GM23338 (cell line): ENCODE measurements around the gene CUX1. TPM values are rescaled to one million over a fixed set of nuclear protein-coding genes. Genes with fewer than 3 reads are reported as not detected.
A peak's percentile ranks its signal among the peaks of the same experiment; 100 is the strongest.

Source experiments
- ATAC-seq: fragments of 200-7000 bp; cut with Tn5 transposase; 3 replicates; pipeline ENCODE4 v1.9.1; 2020
- DNase-seq: peaks from one replicate; pipeline ENCODE4 v3.0.0-alpha.2; 2015; ENCODE audit warnings: low spot score
- H2AFZ ChIP-seq: fragments of 200-600 bp; sonication (generic); 2 replicates; pipeline ENCODE4 v1.8.0; 2016; ENCODE audit warnings: antibody characterized with exemption, mild to moderate bottlenecking, moderate library complexity
- H3F3A ChIP-seq: fragments of 200-600 bp; sonication (generic); replicated peaks from 2 replicates; pipeline ENCODE4 v1.8.0; 2017; ENCODE audit warnings: antibody characterized with exemption, mixed run types, low read depth
- H3K27ac ChIP-seq: fragments of 200-600 bp; sonication (generic); 2 replicates; pipeline ENCODE4 v1.6.1; 2016; ENCODE audit warnings: low read depth
- H3K27me3 ChIP-seq: fragments of 200-600 bp; sonication (generic); 2 replicates; pipeline ENCODE4 v1.8.0; 2016; ENCODE audit warnings: mild to moderate bottlenecking, mixed run types, moderate library complexity; ENCODE audit not compliant: insufficient read depth
- H3K36me3 ChIP-seq: fragments of 200-600 bp; sonication (generic); 2 replicates; pipeline ENCODE4 v1.8.0; 2016; ENCODE audit warnings: mild to moderate bottlenecking; ENCODE audit not compliant: insufficient read depth
- H3K4me1 ChIP-seq: fragments of 200-600 bp; sonication (generic); 2 replicates; pipeline ENCODE4 v1.8.0; 2016; ENCODE audit warnings: mild to moderate bottlenecking, moderate library complexity; ENCODE audit not compliant: insufficient read depth
- H3K4me2 ChIP-seq: fragments of 200-600 bp; sonication (generic); 2 replicates; pipeline ENCODE4 v1.7.1; 2017; ENCODE audit warnings: mixed run types
- H3K4me3 ChIP-seq: fragments of 200-600 bp; sonication (generic); 2 replicates; pipeline ENCODE4 v1.6.1; 2016; ENCODE audit warnings: mixed run types
- H3K79me2 ChIP-seq: fragments of 200-600 bp; sonication (generic); replicated peaks from 2 replicates; pipeline ENCODE4 v1.8.0; 2017; ENCODE audit warnings: mild to moderate bottlenecking; ENCODE audit not compliant: insufficient read depth
- H3K9me2 ChIP-seq: fragments of 200-600 bp; sonication (generic); 2 replicates; pipeline ENCODE4 v1.8.0; 2017; ENCODE audit not compliant: insufficient read depth
- H4K20me1 ChIP-seq: fragments of 200-600 bp; sonication (generic); replicated peaks from 2 replicates; pipeline ENCODE4 v1.8.0; 2017; ENCODE audit warnings: mild to moderate bottlenecking; ENCODE audit not compliant: insufficient read depth
- H3K27ac Mint-ChIP-seq: 2 replicates; pipeline ENCODE4 v1.8.0; 2020; ENCODE audit warnings: inconsistent platforms, mild to moderate bottlenecking, moderate library complexity, mixed read lengths
- H3K27me3 Mint-ChIP-seq: 3 replicates; pipeline ENCODE4 v1.8.0; 2022; ENCODE audit warnings: low read depth, mild to moderate bottlenecking, moderate library complexity, mixed read lengths, inconsistent platforms; ENCODE audit not compliant: insufficient read depth, poor library complexity
- H3K36me3 Mint-ChIP-seq: 3 replicates; pipeline ENCODE4 v1.8.0; 2021; ENCODE audit warnings: low read depth, mild to moderate bottlenecking, inconsistent platforms, moderate library complexity, mixed read lengths
- H3K4me1 Mint-ChIP-seq: 3 replicates; pipeline ENCODE4 v1.8.0; 2020; ENCODE audit warnings: mild to moderate bottlenecking, inconsistent platforms, mixed read lengths
- H3K4me3 Mint-ChIP-seq: 3 replicates; pipeline ENCODE4 v1.8.0; 2021; ENCODE audit warnings: moderate library complexity, mild to moderate bottlenecking, inconsistent platforms, mixed read lengths
- H3K9me3 Mint-ChIP-seq: 3 replicates; pipeline ENCODE4 v1.8.0; 2020; ENCODE audit warnings: moderate library complexity, mild to moderate bottlenecking, inconsistent platforms, mixed read lengths
- CREB1 ChIP-seq: fragments of 250-450 bp; sonication (Bioruptor Pico); IDR thresholded peaks from 2 replicates; pipeline ENCODE4 v1.5.0; 2020; ENCODE audit warnings: low read depth, mild to moderate bottlenecking, moderate library complexity
- EZH2 ChIP-seq: fragments of 200-600 bp; sonication (generic); IDR thresholded peaks from one replicate; pipeline ENCODE4 v1.8.0; 2017; ENCODE audit warnings: antibody characterized with exemption, mild to moderate bottlenecking, low read depth; ENCODE audit not compliant: unreplicated experiment
- EZH2phosphoT487 ChIP-seq: fragments of 200-600 bp; sonication (generic); IDR thresholded peaks from one replicate; pipeline ENCODE4 v1.8.1; 2018; ENCODE audit warnings: antibody characterized with exemption; ENCODE audit not compliant: unreplicated experiment
- JUNB ChIP-seq: IDR thresholded peaks from one replicate; pipeline ENCODE4 v1.6.1; 2016; ENCODE audit warnings: antibody characterized with exemption; ENCODE audit not compliant: unreplicated experiment
- NANOG ChIP-seq: IDR thresholded peaks from 2 replicates; pipeline ENCODE4 v1.6.1; 2016; ENCODE audit warnings: antibody characterized with exemption, borderline replicate concordance
- POLR2AphosphoS5 ChIP-seq: IDR thresholded peaks from 2 replicates; pipeline ENCODE4 v1.6.1; 2016; ENCODE audit warnings: antibody characterized with exemption, low read depth
- STAT1 ChIP-seq: IDR thresholded peaks from one replicate; pipeline ENCODE4 v1.6.1; 2016; ENCODE audit warnings: antibody characterized with exemption; ENCODE audit not compliant: unreplicated experiment
- ZNF114 ChIP-seq: fragments of 250-450 bp; sonication (Bioruptor Pico); IDR thresholded peaks from 2 replicates; pipeline ENCODE4 v1.5.0; 2020; ENCODE audit warnings: mild to moderate bottlenecking, moderate library complexity
- ZNF331 ChIP-seq: fragments of 250-450 bp; sonication (Bioruptor Pico); IDR thresholded peaks from 2 replicates; pipeline ENCODE4 v1.5.0; 2020; ENCODE audit warnings: low read depth, mild to moderate bottlenecking, moderate library complexity
- polyA plus RNA-seq: library from polyadenylated mRNA; unstranded; fragments of >200 nt; fragmentation: Nextera tagmentation; extraction: Ambion mirVana; gene quantifications from 2 replicates; pipeline ENCODE4 v1.2.1, GENCODE V29; 2016
- total RNA-seq: library from RNA; depleted of rRNA; stranded (reverse); fragments of >200 nt; shearing (Covaris generic); gene quantifications from 2 replicates; pipeline ENCODE4 v1.2.3, GENCODE V29; 2014
- TF ChIP-seq, protein P1 (sequence below), 2 experiments: fragments of 200-600 bp in 1 of 2; sonication (generic) in 1 of 2; conservative IDR thresholded peaks; 2 replicates each; pipeline versions ENCODE4 v1.5.1 to v1.6.1; 2016 to 2017; ENCODE audit warnings: antibody characterized with exemption in 2 of 2, low read depth in 2 of 2, mild to moderate bottlenecking in 2 of 2, moderate library complexity in 1 of 2
- TF ChIP-seq, protein P2 (sequence below): IDR thresholded peaks from 2 replicates; pipeline ENCODE4 v1.6.1; 2016; ENCODE audit warnings: antibody characterized with exemption
- TF ChIP-seq, protein P3 (sequence below): fragments of 250-450 bp; sonication (Bioruptor Pico); IDR thresholded peaks from 2 replicates; pipeline ENCODE4 v1.5.0; 2020; ENCODE audit warnings: mild to moderate bottlenecking, moderate library complexity

CUX1 gene
- total and polyA plus RNA-seq, 2 experiments from 2014 or later = 49.9 to 64.0 TPM

DNA sequence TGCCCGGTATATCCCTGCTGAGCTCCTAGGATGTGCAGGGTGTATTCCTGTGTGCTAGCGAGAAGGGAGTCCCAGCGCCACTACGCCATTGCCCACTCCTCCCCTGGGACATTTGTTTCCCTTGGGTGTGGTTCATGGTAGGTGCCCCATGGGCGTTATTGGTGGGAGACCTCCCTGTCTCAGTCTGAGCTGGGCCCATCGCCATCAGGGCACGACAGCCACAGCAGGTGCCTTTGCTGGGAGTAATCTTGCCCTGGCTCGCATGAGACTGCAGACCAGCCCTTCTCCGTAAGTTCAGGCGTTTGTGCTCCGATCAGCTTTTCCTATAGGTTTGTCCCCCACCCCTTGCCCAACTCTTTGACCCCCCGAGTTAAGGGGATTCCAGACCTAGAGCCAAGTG lies 332.0 kb downstream of the CUX1 start:
- DNase-seq (no peak), ATAC-seq (no peak)
- Histone ChIP-seq H3K36me3 (no peaks in the 10 kb centered on the region), H3K4me2 (no peak overlapping the region), H3K4me3 (no peak overlapping the region), H3K4me1 (peaks cover 32% of the 10 kb centered on the region), H3K79me2 (0 out of 2 replicates have a peak, but pooled peaks cover 4% of the 10 kb centered on the region), H4K20me1 (no peaks in the 10 kb centered on the region; the same call in 1 of the 2 replicates), H3F3A (peaks cover 6% of the 10 kb centered on the region; the same call in 1 of the 2 replicates), H3K27ac (0 out of 2 replicates have a peak overlapping the region, but pooled peaks have one; percentile 71), H2AFZ (no peak overlapping the region), H3K9me2 (no peaks in the 10 kb centered on the region), H3K27me3 (no peaks in the 10 kb centered on the region)
- TF ChIP-seq NANOG (no peak), JUNB (no peak), EZH2 (no peak), CREB1 (CRISPR knock-in tag) (no peak), POLR2AphosphoS5 (no peak), ZNF331 (CRISPR knock-in tag) (no peak), ZNF114 (CRISPR knock-in tag) (no peak)
- TF ChIP-seq, protein P1, sequence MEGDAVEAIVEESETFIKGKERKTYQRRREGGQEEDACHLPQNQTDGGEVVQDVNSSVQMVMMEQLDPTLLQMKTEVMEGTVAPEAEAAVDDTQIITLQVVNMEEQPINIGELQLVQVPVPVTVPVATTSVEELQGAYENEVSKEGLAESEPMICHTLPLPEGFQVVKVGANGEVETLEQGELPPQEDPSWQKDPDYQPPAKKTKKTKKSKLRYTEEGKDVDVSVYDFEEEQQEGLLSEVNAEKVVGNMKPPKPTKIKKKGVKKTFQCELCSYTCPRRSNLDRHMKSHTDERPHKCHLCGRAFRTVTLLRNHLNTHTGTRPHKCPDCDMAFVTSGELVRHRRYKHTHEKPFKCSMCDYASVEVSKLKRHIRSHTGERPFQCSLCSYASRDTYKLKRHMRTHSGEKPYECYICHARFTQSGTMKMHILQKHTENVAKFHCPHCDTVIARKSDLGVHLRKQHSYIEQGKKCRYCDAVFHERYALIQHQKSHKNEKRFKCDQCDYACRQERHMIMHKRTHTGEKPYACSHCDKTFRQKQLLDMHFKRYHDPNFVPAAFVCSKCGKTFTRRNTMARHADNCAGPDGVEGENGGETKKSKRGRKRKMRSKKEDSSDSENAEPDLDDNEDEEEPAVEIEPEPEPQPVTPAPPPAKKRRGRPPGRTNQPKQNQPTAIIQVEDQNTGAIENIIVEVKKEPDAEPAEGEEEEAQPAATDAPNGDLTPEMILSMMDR (conservative IDR thresholded peaks at IDR 0.05; ENCODE audit: low read depth in 2 of 2) = no peak
- Mint-ChIP-seq H3K27ac (peak overlapping the region; percentile 30; the same call in 1 of the 2 replicates), H3K36me3 (peaks cover 10% of the 10 kb centered on the region; the same call in 2 of the 3 replicates), H3K4me1 (peaks cover 26% of the 10 kb centered on the region), H3K27me3 (peaks cover 5% of the 10 kb centered on the region), H3K9me3 (no peaks in the 10 kb centered on the region), H3K4me3 (no peak overlapping the region)

DNA sequence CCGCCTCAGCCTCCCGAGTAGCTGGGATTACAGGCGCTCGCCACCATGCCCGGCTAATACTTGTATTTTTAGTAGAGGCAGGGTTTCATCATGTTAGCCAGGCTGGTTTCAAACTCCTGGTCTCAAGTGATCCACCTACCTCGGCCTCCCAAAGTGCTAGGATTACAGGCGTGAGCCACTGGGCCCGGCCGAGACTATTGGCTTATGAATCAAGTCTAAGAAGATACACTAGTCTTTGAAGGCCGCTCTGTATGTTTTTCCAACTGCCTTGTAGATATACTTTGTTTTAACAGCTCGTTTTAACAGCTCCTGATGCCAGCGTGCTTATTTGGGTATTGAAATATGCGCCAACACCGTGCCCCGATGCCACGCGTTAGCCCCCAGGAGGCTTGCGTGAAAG lies 332.8 kb downstream of the CUX1 start:
- H3K4me1 Mint-ChIP-seq = peaks cover 26% of the 10 kb centered on the region
- Histone ChIP-seq H3K27ac (peak overlapping the region; percentile 71; the same call in 1 of the 2 replicates), H3K4me1 (peaks cover 32% of the 10 kb centered on the region), H3K4me3 (no peak overlapping the region), H3K9me2 (no peaks in the 10 kb centered on the region), H3F3A (peaks cover 6% of the 10 kb centered on the region; the same call in 1 of the 2 replicates), H3K79me2 (0 out of 2 replicates have a peak, but pooled peaks cover 4% of the 10 kb centered on the region), H2AFZ (no peak overlapping the region), H4K20me1 (no peaks in the 10 kb centered on the region), H3K27me3 (no peaks in the 10 kb centered on the region), H3K36me3 (no peaks in the 10 kb centered on the region), H3K4me2 (no peak overlapping the region)
- no peak for ATAC-seq
- peaks cover 7% of the 10 kb centered on the region; the same call in 2 of the 3 replicates for H3K36me3 Mint-ChIP-seq
- H3K27me3 Mint-ChIP-seq = peaks cover 5% of the 10 kb centered on the region
- H3K27ac Mint-ChIP-seq = peak overlapping the region; percentile 74
- H3K9me3 Mint-ChIP-seq = no peaks in the 10 kb centered on the region
- H3K4me3 Mint-ChIP-seq = no peak overlapping the region
- DNase-seq = no peak
- TF ChIP-seq JUNB = no peak
- TF ChIP-seq EZH2phosphoT487 = no peak
- TF ChIP-seq STAT1 = no peak
- TF ChIP-seq NANOG = no peak
- TF ChIP-seq, protein P2, sequence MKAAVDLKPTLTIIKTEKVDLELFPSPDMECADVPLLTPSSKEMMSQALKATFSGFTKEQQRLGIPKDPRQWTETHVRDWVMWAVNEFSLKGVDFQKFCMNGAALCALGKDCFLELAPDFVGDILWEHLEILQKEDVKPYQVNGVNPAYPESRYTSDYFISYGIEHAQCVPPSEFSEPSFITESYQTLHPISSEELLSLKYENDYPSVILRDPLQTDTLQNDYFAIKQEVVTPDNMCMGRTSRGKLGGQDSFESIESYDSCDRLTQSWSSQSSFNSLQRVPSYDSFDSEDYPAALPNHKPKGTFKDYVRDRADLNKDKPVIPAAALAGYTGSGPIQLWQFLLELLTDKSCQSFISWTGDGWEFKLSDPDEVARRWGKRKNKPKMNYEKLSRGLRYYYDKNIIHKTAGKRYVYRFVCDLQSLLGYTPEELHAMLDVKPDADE = no peak
- no peak for TF ChIP-seq ZNF114 (CRISPR knock-in tag)
- TF ChIP-seq POLR2AphosphoS5 = no peak
- TF ChIP-seq EZH2 = no peak
- TF ChIP-seq, protein P3, sequence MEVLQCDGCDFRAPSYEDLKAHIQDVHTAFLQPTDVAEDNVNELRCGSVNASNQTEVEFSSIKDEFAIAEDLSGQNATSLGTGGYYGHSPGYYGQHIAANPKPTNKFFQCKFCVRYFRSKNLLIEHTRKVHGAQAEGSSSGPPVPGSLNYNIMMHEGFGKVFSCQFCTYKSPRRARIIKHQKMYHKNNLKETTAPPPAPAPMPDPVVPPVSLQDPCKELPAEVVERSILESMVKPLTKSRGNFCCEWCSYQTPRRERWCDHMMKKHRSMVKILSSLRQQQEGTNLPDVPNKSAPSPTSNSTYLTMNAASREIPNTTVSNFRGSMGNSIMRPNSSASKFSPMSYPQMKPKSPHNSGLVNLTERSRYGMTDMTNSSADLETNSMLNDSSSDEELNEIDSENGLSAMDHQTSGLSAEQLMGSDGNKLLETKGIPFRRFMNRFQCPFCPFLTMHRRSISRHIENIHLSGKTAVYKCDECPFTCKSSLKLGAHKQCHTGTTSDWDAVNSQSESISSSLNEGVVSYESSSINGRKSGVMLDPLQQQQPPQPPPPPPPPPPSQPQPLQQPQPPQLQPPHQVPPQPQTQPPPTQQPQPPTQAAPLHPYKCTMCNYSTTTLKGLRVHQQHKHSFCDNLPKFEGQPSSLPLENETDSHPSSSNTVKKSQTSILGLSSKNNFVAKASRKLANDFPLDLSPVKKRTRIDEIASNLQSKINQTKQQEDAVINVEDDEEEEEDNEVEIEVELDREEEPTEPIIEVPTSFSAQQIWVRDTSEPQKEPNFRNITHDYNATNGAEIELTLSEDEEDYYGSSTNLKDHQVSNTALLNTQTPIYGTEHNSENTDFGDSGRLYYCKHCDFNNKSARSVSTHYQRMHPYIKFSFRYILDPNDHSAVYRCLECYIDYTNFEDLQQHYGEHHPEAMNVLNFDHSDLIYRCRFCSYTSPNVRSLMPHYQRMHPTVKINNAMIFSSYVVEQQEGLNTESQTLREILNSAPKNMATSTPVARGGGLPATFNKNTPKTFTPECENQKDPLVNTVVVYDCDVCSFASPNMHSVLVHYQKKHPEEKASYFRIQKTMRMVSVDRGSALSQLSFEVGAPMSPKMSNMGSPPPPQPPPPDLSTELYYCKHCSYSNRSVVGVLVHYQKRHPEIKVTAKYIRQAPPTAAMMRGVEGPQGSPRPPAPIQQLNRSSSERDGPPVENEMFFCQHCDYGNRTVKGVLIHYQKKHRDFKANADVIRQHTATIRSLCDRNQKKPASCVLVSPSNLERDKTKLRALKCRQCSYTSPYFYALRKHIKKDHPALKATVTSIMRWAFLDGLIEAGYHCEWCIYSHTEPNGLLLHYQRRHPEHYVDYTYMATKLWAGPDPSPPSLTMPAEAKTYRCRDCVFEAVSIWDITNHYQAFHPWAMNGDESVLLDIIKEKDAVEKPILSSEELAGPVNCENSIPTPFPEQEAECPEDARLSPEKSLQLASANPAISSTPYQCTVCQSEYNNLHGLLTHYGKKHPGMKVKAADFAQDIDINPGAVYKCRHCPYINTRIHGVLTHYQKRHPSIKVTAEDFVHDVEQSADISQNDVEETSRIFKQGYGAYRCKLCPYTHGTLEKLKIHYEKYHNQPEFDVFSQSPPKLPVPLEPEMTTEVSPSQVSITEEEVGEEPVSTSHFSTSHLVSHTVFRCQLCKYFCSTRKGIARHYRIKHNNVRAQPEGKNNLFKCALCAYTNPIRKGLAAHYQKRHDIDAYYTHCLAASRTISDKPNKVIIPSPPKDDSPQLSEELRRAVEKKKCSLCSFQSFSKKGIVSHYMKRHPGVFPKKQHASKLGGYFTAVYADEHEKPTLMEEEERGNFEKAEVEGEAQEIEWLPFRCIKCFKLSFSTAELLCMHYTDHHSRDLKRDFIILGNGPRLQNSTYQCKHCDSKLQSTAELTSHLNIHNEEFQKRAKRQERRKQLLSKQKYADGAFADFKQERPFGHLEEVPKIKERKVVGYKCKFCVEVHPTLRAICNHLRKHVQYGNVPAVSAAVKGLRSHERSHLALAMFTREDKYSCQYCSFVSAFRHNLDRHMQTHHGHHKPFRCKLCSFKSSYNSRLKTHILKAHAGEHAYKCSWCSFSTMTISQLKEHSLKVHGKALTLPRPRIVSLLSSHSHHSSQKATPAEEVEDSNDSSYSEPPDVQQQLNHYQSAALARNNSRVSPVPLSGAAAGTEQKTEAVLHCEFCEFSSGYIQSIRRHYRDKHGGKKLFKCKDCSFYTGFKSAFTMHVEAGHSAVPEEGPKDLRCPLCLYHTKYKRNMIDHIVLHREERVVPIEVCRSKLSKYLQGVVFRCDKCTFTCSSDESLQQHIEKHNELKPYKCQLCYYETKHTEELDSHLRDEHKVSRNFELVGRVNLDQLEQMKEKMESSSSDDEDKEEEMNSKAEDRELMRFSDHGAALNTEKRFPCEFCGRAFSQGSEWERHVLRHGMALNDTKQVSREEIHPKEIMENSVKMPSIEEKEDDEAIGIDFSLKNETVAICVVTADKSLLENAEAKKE (CRISPR knock-in tag) = no peak
